K562 (cell line): ENCODE results near the gene PTRH1. TPM values are rescaled to one million over a fixed set of nuclear protein-coding genes. Genes with fewer than 3 reads are reported as not detected.
A peak's percentile ranks its signal among the peaks of the same experiment; 100 is the strongest.

Experiments
- ATAC-seq: fragments of 200-7000 bp; cut with Tn5 transposase; 3 replicates; pipeline ENCODE4 v1.9.1; 2020; ENCODE audit warnings: moderate library complexity
- BruUV-seq: library from RNA; stranded (reverse); fragments of 400-500 nt; replicated peaks from 2 replicates; lab custom pipeline; 2021; lab: Mats Ljungman, UMichigan
- CTCF ChIA-PET: fragments of 300-600 bp; formaldehyde crosslinking; extraction: SDS; loops from one replicate; lab custom pipeline; 2021; ENCODE audit warnings: low intra/inter-chr PET ratio; lab: Yijun Ruan, JAX
- POLR2A ChIA-PET: fragments of 300-600, 350-650 bp; sonication (Branson Sonifier 250); formaldehyde crosslinking; extraction: SDS; loops from one replicate; lab custom pipeline; 2021; ENCODE audit warnings: antibody characterized with exemption, inconsistent platforms; lab: Yijun Ruan, JAX
- DNase-seq, 4 experiments: peaks; one replicate each; pipeline versions ENCODE4 v3.0.0 to v3.0.0-alpha.2; 2011 to 2018; ENCODE audit warnings: low spot score in 3 of 4, mixed read lengths in 3 of 4; ENCODE audit errors: extremely low read depth in 1 of 4
- FAIRE-seq: peaks from 2 replicates; lab custom pipeline; 2011; peaks lifted over from hg19 to GRCh38; lab: Jason Lieb, UNC
- H2AFZ ChIP-seq: 2 replicates; pipeline ENCODE4 v1.6.0; 2011; ENCODE audit warnings: low read depth, low read length, control low read depth, inconsistent platforms
- H3K27ac ChIP-seq: fragments of 200-600 bp; 3 replicates; pipeline ENCODE4 v1.8.0; 2011; ENCODE audit warnings: low read depth, mild to moderate bottlenecking, control low read depth, inconsistent platforms, low read length, moderate library complexity, mixed read lengths; ENCODE audit errors: extremely low read depth
- H3K27me3 ChIP-seq, 2 experiments: fragments of 300-600 bp in 1 of 2; 2 replicates in 1 of 2; 3 replicates in 1 of 2; pipeline versions ENCODE4 v1.6.0 to v1.8.0; 2011; ENCODE audit warnings: inconsistent platforms in 2 of 2, low read length in 2 of 2, mild to moderate bottlenecking in 1 of 2, mixed read lengths in 1 of 2, moderate library complexity in 1 of 2; ENCODE audit not compliant: control insufficient read depth in 2 of 2, insufficient read depth in 2 of 2
- H3K36me3 ChIP-seq: fragments of 300-600 bp; 3 replicates; pipeline ENCODE4 v1.8.0; 2011; ENCODE audit warnings: mild to moderate bottlenecking, low read length, inconsistent platforms; ENCODE audit not compliant: control insufficient read depth, insufficient read depth
- H3K4me1 ChIP-seq, 2 experiments: fragments of 200-600 bp in 1 of 2; replicated peaks in 1 of 2; 2 replicates in 1 of 2; 3 replicates in 1 of 2; pipeline versions ENCODE4 v1.5.1 to v1.8.0; 2011; ENCODE audit warnings: inconsistent platforms in 2 of 2, low read length in 2 of 2, mild to moderate bottlenecking in 1 of 2, mixed read lengths in 1 of 2, moderate library complexity in 1 of 2; ENCODE audit not compliant: control insufficient read depth in 2 of 2, insufficient read depth in 2 of 2
- H3K4me2 ChIP-seq: 2 replicates; pipeline ENCODE4 v1.6.1; 2011; ENCODE audit warnings: low read length, control low read depth, inconsistent platforms, mixed read lengths; ENCODE audit not compliant: insufficient read depth
- H3K4me3 ChIP-seq: fragments of 200-600 bp; sonication (generic), shearing (Covaris generic); 2 replicates; pipeline ENCODE4 v1.5.1; 2016; ENCODE audit warnings: control low read depth, inconsistent platforms
- H3K79me2 ChIP-seq: fragments of 200-600 bp; 3 replicates; pipeline ENCODE4 v1.8.0; 2011; ENCODE audit warnings: low read length, inconsistent platforms; ENCODE audit not compliant: control insufficient read depth, insufficient read depth
- H3K9ac ChIP-seq, 2 experiments: 2 replicates each; pipeline versions ENCODE4 v1.6.0 to v1.6.1; 2011; ENCODE audit warnings: low read depth in 2 of 2, low read length in 2 of 2, control low read depth in 1 of 2, inconsistent platforms in 1 of 2, mild to moderate bottlenecking in 1 of 2, mixed read lengths in 1 of 2; ENCODE audit not compliant: insufficient read depth in 1 of 2
- H3K9me1 ChIP-seq: one replicate; pipeline ENCODE4 v1.6.0; 2011; ENCODE audit warnings: inconsistent platforms, mild to moderate bottlenecking, low read length, moderate library complexity; ENCODE audit not compliant: control insufficient read depth, insufficient read depth
- H3K9me3 ChIP-seq: replicated peaks from 2 replicates; pipeline ENCODE4 v1.5.1; 2011; ENCODE audit warnings: low read depth, low read length, inconsistent platforms; ENCODE audit not compliant: control insufficient read depth, insufficient read depth
- H4K20me1 ChIP-seq: replicated peaks from 2 replicates; pipeline ENCODE4 v1.6.1; 2011; ENCODE audit warnings: low read length, inconsistent platforms, mixed read lengths; ENCODE audit not compliant: control insufficient read depth, insufficient read depth
- ZBTB7A ChIP-seq: IDR thresholded peaks from 2 replicates; pipeline ENCODE4 v1.6.1; 2011; ENCODE audit warnings: low read depth, mild to moderate bottlenecking, low read length, moderate library complexity, borderline replicate concordance; ENCODE audit not compliant: control insufficient read depth
- ZKSCAN1 ChIP-seq: fragments of 150-350 bp; IDR thresholded peaks from 2 replicates; pipeline ENCODE4 v1.6.1; 2016; ENCODE audit warnings: low read depth, low read length
- ZNF699 ChIP-seq: fragments of 250-450 bp; sonication (Bioruptor Pico); IDR thresholded peaks from 2 replicates; pipeline ENCODE4 v1.8.0; 2021; ENCODE audit warnings: mild to moderate bottlenecking, moderate library complexity; ENCODE audit not compliant: insufficient replicate concordance
- WGBS: fragments of 100-300 bp; shearing (Covaris generic); methylation state at CpG from one replicate; pipeline ENCODE4 v1.1.6; 2016; ENCODE audit warnings: low coverage, mixed read lengths; ENCODE audit not compliant: insufficient coverage; ENCODE audit errors: missing lambda C conversion rate; 5-methylcytosine and 5-hydroxymethylcytosine counted together
- in situ Hi-C: fragments of 300-500 bp; cut with MboI; formaldehyde crosslinking; loops from 4 replicates; pipeline ENCODE4 v1.15.0; 2018; ENCODE audit warnings: inconsistent platforms, mixed read lengths
- intact Hi-C: fragments of 100-400 bp; cut with micrococcal nuclease; formaldehyde crosslinking; loops from 2 replicates; pipeline ENCODE4 v1.14.2; 2022
- polyA plus RNA-seq, 8 experiments: library from polyadenylated mRNA; depleted of rRNA in 4 of 8; stranded (reverse) in 5 of 8; unstranded in 3 of 8; fragments of >200 nt; fragmentation: Nextera tagmentation in 2 of 8; fragmentation: Illumina TruSeq in 1 of 8; extraction: Ambion mirVana in 2 of 8; extraction: Trizol in 1 of 8; gene quantifications; 2 replicates each; pipeline versions ENCODE4 v1.2.1 to v1.2.3, GENCODE V29; 2011 to 2014; ENCODE audit warnings: inconsistent platforms in 1 of 8, missing spikeins in 1 of 8
- total RNA-seq, 7 experiments: library from RNA; depleted of rRNA in 6 of 7; stranded (reverse); fragments of >200 nt in 6 of 7; fragmentation: Illumina TruSeq in 2 of 7; extraction: Trizol in 2 of 7; gene quantifications; 2 replicates each; pipeline versions ENCODE4 v1.2.1 to v1.2.3, GENCODE V29; 2011 to 2021; ENCODE audit warnings: low replicate concordance in 1 of 7
- TF ChIP-seq, protein P1 (sequence below): IDR thresholded peaks from 2 replicates; pipeline ENCODE4 v1.6.1; 2011; ENCODE audit warnings: borderline replicate concordance, low read depth, mild to moderate bottlenecking, moderate library complexity, low read length; ENCODE audit not compliant: insufficient read depth, poor library complexity, severe bottlenecking

The PTRH1 gene
- total and polyA plus RNA-seq, 9 of the 15 experiments (the other 6 are each of a cell fraction or from before 2014, with no cell fraction given) = 0.63 to 43.1 (median 5.7) TPM

DNA sequence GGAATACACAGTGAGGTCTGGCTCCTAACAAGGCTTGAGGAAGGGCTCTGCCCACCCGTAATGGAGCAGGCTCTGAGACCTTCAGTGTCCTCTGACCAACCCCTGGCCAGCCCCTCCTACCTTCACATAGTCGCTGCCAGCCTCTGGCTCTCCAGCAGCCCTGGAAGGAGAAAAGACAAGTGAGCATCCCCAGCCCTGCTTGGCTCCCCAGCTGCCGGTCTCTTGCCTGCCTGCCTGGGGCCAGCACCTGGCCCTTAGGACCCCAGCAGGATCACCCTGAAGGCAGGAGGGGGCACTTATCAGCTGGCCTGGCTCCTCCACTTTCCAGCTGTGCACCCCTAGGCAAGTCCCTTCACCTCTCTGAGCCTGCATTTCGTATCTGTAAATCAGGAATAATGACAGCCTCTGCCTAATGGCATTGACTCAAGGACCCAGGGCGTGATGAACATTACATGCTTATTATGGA lies 46.1 kb upstream of the PTRH1 start (continued):
- TF ChIP-seq, protein P1, sequence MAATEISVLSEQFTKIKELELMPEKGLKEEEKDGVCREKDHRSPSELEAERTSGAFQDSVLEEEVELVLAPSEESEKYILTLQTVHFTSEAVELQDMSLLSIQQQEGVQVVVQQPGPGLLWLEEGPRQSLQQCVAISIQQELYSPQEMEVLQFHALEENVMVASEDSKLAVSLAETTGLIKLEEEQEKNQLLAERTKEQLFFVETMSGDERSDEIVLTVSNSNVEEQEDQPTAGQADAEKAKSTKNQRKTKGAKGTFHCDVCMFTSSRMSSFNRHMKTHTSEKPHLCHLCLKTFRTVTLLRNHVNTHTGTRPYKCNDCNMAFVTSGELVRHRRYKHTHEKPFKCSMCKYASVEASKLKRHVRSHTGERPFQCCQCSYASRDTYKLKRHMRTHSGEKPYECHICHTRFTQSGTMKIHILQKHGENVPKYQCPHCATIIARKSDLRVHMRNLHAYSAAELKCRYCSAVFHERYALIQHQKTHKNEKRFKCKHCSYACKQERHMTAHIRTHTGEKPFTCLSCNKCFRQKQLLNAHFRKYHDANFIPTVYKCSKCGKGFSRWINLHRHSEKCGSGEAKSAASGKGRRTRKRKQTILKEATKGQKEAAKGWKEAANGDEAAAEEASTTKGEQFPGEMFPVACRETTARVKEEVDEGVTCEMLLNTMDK = no peak

DNA sequence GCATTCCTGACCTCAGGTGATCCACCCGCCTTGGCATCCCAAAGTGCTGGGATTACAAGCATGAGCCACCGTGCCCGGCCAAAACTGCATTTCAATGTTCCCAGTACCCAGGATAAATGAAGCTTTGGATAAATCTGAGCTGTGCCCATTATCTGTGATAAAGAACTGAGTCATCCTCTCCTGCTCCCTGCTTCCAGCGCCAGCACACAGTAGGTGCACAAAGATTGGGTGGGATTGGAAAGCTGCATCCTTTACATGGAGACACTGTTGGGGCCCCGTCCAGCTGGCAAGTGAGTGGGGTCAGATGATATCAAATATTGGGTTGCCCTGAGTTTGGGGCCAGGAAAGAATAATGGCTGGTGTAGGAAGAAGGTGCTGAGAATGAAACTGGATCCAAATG lies 45.6 kb upstream of the PTRH1 start:
- in situ Hi-C loops (loop anchor here (25.0 kb wide), 1 partner anchor 601 kb away; the partner anchor contains the start of gene URM1), intact Hi-C loops (no loop called here)
- ATAC-seq (no peak), DNase-seq (no peak), FAIRE-seq (no peak)
- no peaks in the 10 kb centered on the region; the same call in 1 of the 2 replicates for H4K20me1 ChIP-seq
- H3K79me2 ChIP-seq = no peaks in the 10 kb centered on the region
- BruUV-seq = no TSS peak
- TF ChIP-seq ZKSCAN1 (peak; percentile 89), ZBTB7A (no peak), ZNF699 (CRISPR knock-in tag) (no peak)
- no peak overlapping the region for H3K27ac ChIP-seq
- H3K4me2 ChIP-seq = no peak overlapping the region
- ChIA-PET POLR2A (interaction anchor here (0.7 kb wide), 1 partner anchor 48 kb away, joined by 3 read pairs; no protein-coding TSS in a partner anchor), CTCF (no interaction called here)
- H3K9me1 ChIP-seq = peaks cover 3% of the 10 kb centered on the region
- no peak overlapping the region for H3K9ac ChIP-seq
- no peaks in the 10 kb centered on the region; a peak in 1 of 5 replicates for H3K27me3 ChIP-seq
- H3K36me3 ChIP-seq = no peaks in the 10 kb centered on the region
- 6% methylated on average over 5 of the region's 5 CpGs for WGBS
- H3K4me1 ChIP-seq = peaks cover 21 to 29% of the 10 kb centered on the region in 2 experiments
- H2AFZ ChIP-seq = no peak overlapping the region
- no peak overlapping the region for H3K4me3 ChIP-seq
- no peaks in the 10 kb centered on the region for H3K9me3 ChIP-seq
